ENCODE measurements around the gene SPAAR.
A peak's percentile ranks its signal among the peaks of the same experiment; 100 is the strongest.

The SPAAR gene

GRCh38 chr9:35951736-35952135, 42.4 kb downstream of the SPAAR start:
- no peak for DNase-seq

GRCh38 chr9:35952526-35953191, 43.4 kb downstream of the SPAAR start:
- DNase-seq: no peak

GRCh38 chr9:35954942-35955546, 45.8 kb downstream of the SPAAR start:
- DNase-seq: peak; percentile 73

GRCh38 chr9:35956651-35957050, 47.4 kb downstream of the SPAAR start:
- no peak for DNase-seq

GRCh38 chr9:35958104-35958837, 49.0 kb downstream of the SPAAR start, which contains the start of gene OR2S2:
TSS of gene OR2S2 (minus strand) at chr9:35958154. CDS start at chr9:35958098, 56 bp downstream.
- DNase-seq: no peak

- no peak for DNase-seq
These were observed 50.9 kb downstream of the SPAAR start for GRCh38 chr9:35960039-35960655.

Data from DMS153 (cell line).